HTERT RPE-1 (cell line): ENCODE results near the gene NUDT16.
"Not testable (repeated sequence)": the region's sequence is repeated elsewhere in the genome, so short reads cannot be mapped to it uniquely, and the experiment has no call there.

Source experiments
- in situ Hi-C: fragments of 300-500 bp; cut with MboI; formaldehyde crosslinking; loops from 4 replicates; pipeline ENCODE4 v1.14.3; 2020; ENCODE audit warnings: low sequenced_read_pairs

NUDT16 gene

DNA sequence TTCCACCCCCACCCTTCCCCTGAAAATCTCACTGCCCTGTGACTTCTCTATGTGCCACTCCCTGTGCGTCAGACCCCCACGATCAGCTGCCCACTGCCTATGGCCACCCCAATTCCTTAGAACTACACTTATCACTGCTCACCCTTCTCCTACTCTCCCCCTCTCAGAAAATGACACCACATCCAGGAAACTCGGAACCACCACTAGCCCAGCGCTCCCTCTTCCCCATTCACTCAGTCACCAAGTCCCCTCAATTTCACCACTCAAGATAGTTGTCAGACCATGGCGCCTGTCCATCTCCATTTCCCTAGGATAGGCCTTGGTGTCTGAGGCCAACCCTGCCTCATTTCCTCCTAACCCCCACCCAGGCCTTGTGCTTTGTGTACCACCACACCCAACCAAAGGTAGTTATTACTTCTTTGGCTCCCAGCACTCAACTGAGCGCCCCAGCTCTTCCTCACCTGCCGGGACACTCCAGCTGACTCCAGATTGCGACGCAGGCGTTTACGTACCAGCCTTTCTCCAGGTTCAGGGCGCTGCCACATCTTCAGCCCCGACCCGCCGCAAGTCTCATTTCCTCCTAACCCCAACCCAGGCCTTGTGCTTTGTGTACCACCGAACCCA lies 641 bp upstream of the NUDT16 start:
- in situ Hi-C loops = not testable (repeated sequence)

DNA sequence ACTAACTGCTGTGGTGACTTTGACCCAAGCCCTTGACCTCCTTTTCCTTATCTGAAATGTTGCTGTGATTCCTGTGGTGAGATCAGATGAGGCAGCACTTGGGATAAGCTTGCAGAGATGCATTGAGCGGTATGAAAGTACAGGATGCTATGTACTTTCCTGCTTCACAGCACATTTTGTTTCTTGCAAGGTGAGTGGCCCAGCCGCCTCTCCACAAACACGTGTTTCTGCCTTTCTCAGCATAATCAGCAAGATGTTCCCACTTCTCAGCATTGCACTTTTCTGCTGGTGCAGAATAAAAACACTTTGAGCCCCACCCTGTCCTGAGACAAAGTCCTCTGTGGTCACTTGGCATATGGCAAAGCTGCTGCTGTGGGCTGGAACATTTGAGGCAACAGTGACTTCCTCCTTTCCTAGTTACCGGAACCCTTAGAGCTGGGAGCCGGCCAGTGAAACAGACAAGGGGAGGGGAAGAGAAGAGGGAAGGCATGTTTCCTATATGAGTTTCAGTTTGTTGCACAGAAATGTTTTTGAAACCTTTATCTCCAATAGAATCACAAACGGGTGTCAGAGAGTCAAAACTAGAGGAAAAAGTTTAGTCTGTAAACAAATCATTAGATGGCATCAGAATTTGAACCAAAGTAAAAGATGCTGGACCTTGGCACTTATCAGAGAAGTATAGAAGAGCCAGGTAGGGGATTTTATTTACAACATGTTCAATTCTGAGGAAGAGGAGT lies 5.0 kb downstream of the NUDT16 start:
- in situ Hi-C loops = no loop called here

DNA sequence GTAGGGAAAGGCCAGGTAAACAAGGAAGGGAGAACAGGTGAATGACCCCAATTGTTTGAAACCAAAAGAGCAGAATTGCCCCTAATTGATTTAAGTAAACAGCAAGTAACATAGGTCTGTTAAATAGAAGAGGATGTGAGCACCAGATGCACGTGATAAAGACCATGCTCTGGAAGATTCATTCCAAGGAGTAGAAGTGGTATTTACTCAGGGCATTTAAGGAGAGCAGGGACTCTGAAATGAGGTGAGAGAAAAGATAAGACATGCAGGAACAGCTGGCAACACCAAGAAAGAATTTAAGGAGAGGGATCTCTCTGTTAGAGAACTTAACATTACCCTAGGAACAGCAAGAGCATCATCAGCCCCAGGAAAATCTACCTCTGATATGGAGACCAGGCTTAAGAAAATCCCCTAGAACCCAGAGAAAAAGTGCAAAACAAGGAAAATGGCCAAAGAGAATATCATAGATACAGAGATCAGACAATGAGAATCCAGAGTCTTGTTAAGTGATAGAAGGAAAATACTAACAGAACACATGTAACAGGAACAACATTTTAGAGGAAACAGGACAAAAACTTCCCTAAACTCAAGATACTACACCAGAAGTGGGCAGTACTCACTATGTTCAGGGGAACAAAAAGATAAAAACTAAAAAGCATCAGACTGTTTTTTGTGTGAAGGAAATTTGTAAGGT lies 6.4 kb downstream of the NUDT16 start:
- in situ Hi-C loops = no loop called here

DNA sequence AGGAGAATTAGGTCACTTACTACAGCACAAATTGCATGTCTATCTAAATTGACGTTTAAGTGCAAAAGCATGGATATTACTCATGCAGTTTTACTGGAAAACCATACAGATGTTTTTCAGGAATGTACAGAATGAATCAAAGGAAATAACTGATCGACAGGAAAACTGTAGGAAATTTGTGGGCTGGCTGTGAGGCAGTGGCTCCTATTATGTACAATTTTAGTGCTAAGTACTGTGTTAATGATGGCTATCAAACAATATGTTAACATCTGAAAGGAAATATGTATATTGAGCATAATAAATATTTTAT lies 6.9 kb downstream of the NUDT16 start:
- in situ Hi-C loops = no loop called here

DNA sequence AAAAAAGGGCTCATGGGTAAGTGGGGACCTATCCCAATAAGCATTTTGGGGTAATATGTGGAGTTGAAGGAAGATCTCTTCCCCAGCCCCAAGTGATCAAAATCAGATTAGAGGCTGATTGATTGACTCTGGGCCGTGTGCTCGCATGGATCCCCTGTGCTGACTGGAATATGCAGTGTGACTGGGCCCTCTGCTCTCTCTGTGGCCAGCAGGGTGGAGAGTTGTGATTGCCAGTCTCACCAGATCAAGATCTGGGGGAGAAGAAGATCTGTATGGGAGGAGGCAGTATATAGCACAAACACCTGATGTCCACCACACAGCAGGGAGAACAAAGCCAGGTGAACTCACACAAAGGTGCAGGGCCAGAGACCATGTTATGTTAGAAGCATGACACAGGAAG lies 8.8 kb downstream of the NUDT16 start:
- in situ Hi-C loops = no loop called here

DNA sequence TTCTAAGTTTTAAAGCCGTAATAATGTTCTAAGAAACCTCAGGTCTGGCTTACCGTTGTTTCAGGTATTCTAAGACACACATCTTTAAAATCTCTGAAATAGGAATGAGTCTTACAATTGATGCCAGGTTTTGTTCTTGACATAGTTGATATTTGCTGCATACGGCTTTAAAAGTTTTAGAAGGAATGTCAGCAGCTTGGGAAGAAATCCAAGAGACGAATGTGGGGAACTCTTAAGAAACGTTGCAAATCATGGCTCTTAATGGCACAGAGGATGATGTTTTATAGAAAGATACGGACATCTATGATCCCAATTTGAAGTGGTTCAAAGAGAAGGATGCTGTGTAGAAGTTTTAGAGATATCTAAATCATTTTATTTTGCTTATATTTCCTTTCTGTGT lies 11.5 kb downstream of the NUDT16 start:
- in situ Hi-C loops = no loop called here

DNA sequence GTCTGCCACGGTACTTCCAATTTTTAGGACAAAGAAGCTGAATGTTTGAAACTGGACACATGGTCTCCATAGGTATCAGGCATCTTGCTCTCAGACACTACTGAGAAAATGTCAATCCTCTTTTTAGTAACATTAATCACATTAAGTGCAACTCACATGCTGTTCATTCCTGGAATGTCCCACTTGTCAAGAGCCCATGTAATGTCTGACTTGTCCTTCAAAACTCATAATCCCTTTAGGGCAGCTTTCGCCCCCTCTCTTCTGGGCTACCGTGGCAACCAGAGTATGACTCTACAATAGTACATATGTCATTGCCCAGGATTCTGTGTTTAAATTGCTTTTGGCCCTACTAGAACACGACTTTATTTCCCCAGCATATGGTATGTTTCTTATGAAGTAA lies 12.3 kb downstream of the NUDT16 start:
- in situ Hi-C loops = no loop called here

DNA sequence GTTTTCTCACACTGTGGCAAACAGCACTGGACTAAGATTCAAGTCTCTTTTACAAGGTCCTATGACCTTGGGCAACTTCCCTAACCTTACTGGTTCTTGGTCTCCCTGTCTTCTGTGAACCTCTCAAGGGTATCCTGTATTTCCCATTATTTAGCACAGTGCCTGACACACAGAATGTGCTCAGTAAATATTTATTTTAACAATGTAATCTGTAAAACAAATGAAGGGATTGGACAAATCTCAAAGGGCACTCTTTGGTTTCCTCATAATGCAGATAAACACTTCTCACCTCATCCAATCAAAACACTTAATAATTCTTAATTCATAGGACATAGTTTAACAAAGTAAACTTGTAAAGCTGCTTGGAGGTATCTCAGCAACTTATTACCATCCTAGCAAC lies 12.8 kb downstream of the NUDT16 start:
- in situ Hi-C loops = no loop called here

DNA sequence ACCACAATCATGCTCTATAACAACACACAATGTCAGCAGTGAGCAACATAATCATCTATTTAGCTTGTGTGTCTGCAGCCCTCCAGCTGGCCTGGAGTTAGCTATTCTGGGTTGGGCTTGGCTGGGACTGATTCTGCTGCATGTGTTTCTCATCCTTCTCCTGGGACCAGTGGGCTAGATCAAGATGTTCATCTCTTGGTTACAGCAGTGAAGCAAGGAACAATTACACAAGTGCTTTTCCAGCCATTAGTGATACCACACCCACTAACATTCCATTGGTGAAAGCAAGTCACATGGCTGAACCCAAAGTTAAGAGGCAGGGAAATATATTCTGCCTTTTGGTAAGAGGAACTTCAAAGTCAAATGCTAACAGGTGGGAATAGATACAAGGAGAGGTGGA lies 14.6 kb downstream of the NUDT16 start:
- in situ Hi-C loops = no loop called here

DNA sequence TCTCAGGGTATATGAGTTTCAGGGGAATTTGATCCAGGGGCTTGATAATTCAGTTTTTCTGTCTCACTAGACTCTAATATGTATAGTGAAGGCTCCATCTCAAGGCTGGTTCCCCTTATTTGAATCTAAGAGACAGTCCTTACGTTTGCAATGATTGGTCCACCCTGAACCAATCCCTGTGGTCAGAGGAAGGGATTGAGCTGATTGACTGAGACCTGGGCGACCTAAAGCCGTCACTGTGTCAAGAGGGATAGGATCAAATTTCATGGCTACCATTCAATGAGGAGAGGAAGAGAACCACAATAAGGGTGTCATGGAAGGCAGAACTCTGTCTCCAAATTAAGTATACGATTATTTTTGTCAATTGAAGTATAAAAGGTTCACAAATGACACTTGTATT lies 16.3 kb downstream of the NUDT16 start:
- in situ Hi-C loops = no loop called here

DNA sequence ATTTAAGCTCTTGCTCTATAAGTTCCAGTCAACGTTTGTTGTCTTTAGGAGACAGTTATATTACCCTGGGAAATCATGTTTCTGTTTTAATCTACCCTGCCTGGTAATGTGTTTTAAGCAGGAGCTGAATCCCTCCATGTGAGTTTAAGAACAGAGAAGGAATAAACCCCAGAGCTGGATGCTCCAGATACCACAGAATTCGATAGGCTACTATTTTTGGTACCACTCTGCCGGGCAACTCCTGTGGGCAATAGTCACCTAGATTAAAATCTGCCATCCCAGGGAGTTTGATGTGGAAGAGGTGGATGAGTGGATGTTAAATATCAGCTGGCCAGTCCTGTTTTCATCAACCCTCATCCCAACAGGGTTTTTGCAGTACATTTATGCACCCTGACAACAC lies 20.4 kb downstream of the NUDT16 start:
- in situ Hi-C loops = no loop called here

DNA sequence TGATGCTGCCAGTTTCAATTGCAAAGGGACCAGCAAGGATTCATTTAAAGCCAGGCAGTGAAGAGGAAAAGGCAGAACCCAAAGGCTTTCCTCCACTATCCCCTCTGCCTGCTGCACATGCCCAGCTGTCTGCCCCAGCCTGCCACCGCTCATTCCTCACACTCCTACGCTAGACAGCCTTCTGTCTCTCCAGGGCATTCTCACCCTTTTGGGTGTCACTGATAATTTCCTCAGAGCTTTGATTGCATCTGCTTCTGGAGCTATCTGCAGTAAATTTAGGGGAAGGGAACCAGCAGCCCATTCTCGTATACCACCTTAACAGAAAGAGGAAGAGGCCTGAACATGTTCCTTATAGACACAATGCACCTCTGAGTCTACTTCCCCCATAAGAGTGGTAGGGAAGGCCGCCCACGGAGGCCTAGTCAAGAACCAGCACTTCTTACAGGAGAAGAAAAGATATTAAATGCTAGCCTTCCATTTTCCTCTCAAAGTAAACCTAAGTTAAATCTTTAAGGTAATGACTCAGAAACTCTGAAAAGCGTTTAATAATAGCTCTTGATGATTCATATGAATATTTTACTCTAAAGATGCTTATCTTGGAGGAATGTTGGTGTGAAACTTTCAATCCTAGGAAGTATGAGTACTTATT lies 20.9 kb downstream of the NUDT16 start:
- in situ Hi-C loops = no loop called here

DNA sequence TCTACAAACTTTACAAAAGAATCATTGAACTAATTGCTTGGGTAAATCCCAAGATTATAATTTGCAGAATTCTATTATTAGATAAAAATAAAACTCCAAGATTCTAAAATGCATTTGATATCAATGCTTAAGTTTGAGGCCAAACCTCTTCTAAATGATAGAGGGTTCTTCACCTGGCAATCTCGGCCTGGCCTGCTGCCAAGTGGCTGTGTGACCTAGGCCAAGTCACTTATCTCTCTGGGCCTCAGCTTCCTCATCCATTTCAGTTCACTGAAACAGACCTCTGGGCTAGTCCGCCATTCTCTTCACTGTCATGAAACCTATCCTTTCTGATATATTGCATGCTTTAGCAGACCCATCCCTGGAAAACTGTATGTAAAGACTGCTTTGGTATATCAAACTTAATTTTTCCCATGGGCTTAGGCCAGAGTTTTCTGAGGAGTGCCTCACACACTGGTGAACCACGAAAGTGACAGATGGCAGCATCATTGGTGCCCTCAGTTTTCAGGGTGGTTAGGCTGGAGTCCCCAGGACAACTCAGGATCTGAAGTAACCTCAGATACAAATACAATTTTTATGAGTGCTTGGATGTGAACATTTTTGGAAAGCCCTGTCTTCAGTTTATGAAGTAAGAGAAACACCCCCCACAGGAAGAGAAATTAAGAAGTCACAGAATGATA lies 21.8 kb downstream of the NUDT16 start:
- in situ Hi-C loops = no loop called here

DNA sequence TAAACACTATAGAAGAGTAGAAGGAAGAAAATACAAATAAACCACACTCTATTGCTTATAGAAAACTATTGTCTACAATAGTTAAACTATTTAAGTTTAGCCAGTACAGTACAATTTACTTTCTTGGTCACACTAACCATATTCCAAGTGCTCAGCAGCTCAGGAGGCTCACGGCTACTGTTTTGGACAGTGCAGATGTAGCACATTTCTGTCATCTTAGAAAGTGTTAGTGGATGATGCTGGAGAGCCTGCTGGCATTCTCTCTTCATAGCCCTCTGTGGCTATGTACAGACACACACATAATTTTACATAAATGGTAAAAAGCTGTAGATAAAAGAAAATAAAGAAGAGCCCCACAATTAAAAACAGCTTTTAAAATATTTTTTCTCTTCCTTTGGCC lies 23.8 kb downstream of the NUDT16 start:
- in situ Hi-C loops = no loop called here

DNA sequence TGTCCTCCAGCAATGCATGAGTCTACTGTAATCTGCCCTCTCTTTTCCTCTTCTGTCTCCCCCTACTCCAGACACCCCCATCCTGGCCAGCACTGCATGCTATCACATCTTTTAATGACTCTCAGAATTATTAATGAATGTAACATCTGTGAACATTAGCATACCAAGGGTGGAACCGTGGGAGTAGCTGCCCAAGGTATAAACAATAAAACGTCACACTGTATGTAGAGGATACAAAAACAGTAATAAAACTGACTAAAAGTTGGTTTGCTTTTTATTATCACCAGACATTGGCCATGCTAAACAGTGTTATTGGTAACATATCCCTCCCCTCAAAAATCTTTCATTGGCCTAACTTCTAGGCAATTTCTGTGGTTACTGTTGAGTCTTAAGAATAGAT lies 24.7 kb downstream of the NUDT16 start:
- in situ Hi-C loops = no loop called here

DNA sequence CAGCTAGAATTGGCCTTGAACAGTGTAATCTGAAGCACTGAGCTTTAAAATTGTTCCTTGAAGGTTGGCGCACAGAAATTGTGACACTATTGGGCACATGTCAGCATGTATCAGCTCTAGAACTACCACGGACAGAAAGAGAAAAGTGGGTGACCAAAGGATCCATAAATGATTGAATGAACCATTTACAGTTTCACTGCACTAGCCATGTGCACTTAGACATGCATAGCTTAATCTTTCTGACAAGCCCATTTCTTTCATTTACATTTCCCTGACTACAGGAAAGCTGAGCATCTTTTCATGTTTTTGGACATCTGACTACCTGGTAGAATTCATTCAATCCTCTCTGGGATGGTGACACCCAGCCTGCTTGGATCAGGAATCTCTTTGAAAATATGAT lies 36.2 kb downstream of the NUDT16 start:
- in situ Hi-C loops = no loop called here

DNA sequence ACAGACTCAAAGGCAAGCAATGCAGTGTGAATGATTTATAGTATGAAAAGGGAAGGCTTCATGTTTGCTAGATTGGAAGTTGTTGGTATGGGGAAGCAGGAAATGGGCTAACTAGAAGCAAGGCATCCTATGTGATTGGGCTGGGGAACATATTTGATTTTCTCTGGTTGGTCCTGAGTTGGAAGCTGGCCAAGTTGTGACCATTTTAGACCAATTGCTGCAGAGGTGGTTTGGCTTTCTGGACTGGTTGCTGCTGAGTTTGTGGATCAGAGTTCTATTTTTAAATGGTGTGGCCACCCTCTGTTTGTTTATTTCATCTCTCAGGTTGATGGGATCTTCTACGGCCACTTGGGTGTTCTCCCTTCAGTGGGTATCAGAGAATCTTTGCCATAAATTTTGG lies 39.7 kb downstream of the NUDT16 start:
- in situ Hi-C loops = no loop called here

DNA sequence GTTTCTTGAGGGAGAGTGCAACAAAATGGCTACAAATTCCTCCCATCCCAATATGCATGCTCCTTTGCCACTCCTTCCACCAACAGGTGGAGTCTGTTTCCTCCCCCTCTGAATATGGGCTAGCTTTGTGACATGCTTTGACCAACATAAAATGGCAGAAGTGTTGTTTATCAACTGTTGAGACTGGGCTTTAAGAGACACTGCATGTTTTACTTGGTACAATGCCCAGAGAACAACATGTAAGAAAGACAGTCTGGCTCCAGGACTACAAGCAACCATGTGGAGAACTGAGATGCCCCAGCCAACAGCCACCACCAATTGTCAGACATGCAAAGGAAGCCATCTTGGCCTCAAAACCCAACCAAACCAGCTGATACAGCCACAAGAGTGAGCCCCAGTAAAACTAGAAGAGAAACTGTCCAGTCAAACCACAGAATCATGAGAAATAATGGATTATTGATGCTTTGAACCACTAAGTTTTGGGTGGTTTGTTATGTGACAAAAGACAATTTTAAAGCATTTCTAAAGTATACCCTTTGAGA lies 40.5 kb downstream of the NUDT16 start:
- in situ Hi-C loops = no loop called here

DNA sequence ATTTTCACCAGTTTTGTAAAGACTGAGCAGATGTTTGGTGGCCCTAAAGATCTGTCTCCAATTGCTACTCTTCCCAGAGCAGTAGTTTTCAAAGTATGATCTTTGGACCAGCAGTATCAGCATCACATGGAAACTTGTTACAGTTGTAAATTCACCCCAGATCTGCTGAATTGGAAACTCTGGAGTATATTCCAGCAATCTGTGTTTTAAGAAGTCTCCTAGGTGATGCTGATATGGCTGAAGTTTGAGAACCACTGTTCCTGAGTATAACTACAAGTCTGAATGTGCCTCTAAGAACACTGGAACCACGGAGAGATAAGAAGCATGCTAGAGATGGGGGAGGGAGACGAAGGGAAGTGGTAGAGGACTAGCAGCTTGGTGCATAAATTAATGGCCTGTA lies 45.7 kb downstream of the NUDT16 start:
- in situ Hi-C loops = no loop called here

DNA sequence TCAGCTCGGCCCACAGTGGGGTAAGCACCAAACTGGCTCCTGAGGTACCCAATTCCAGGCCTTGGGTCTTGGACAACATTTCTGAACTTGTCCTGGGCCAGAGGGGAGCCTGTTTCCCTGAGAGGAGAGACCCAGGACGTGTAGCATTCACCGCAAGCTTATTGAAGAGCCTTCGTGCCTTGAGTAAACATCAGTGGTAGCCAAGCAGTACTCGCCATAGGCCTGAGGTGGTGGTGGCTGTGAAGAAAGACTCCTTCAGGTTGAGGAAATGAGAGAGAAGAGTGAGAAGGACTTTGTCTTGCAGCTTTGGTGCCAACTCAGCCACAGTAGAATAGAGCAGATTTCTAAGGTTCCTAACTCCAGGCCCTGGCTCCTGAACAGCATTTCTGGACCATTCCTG lies 50.2 kb downstream of the NUDT16 start:
- in situ Hi-C loops = no loop called here

DNA sequence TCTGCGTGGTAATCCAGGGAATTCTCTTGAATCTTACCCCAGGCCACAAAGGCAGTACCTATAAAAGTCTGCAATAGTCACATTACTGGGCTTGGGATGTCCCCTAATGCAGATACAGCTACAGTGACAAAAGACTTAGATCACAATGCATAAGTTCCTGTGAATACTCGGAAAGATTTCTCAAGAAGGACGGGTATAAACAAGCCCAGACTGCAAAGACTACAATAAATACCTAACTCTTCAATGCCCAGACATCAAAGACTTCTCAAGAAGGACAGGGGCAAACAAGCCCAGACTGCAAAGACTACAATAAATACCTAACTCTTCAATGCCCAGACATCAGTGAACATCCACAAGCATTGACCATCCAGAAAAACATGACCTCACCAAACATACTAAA lies 50.9 kb downstream of the NUDT16 start:
- in situ Hi-C loops = no loop called here
